A204.1 (cell line): ENCODE results near the gene EIF3F.
A peak's percentile ranks its signal among the peaks of the same experiment; 100 is the strongest.

Experiments used
- FAIRE-seq: peaks from 2 replicates; lab custom pipeline; 2012; peaks lifted over from hg19 to GRCh38; lab: Jason Lieb, UNC

The EIF3F gene

DNA sequence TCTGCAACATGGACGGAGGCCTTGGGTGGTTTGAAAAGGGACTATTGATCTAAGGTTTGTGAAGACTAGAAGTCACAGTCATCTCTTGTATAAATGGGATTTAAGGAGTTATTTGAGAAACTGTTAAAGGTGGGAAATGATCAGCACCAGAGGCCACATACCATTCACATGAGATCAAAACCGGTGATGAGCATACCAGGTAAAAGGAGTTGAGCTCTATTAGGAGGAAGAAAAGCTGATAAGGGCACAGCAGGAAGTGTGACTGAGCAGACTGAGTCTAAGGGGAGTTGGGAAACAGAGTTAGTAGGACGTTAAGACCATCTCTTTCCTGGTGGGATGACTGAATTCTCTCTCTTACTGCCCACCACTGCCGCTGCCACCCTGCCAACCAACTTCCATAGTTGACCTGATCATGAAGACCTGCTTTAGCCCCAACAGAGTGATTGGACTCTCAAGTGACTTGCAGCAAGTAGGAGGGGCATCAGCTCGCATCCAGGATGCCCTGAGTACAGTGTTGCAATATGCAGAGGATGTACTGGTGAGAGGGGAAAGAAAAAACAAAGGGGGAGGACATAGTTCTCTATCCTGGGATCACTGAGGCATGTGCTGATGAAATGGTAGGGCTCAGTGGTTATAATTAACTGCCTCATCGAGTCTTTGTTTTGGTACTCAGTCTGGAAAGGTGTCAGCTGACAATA is 7.6 kb downstream of the EIF3F start:
- no peak for FAIRE-seq

DNA sequence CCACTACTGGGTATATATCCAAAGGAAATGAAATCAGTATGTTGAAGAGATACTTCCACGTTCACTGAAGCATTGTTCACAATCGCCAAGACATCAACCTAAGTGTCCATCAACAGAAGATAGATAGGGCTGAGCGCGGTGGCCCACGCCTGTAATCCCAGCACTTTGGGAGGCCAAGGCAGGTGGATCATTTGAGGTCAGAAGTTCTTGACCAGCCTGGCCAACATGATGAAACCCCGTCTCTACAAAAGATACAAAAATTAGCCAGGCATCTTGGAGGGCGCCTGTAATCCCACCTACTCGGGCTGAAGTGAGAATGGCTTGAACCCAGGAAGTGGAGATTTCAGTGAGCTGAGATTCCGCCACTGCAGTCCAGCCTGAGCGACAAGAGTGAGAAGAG is 12.7 kb downstream of the EIF3F start:
- no peak for FAIRE-seq

DNA sequence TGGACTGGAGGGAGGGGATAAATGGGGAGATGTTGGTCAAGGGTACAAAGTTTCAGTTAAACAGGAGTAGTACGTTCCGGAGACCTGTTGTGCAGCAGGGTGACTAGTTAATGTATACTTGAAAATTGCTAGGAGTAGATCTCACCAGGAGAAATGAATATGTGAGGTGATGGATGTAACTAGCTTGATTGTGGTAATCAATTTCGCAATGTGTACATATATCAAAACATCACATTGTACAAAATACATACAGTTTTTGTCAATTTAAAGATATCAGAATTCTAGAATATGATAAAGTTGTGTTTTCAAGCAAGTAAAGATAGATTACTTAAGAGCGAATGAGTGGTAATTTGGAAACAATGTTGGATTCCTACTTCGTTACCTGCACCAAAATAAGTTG is 13.3 kb downstream of the EIF3F start:
- FAIRE-seq, result no peak

DNA sequence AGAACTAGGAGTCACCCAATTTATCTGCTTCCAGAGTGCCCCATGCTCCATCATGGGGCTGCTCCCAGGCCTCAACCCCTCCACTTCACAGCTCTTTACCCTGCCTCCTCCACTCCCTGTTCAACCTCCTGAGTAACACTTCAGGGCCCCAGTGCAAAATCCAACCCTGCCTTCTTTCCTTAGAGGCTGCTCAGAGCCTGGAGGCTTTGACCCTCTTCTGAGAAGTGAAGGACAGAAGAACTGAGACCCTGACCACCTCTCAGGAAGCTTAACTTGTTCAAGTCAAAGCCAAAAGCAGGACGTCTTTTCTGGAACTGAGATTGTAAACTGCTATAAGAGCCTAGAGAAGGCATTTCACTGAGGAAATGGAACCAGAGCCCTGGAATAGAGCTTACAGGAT is 15.5 kb downstream of the EIF3F start:
- FAIRE-seq, result no peak

- no peak for FAIRE-seq
These were observed 16.1 kb downstream of the EIF3F start for GRCh38 chr11:8003187-8003586.

DNA sequence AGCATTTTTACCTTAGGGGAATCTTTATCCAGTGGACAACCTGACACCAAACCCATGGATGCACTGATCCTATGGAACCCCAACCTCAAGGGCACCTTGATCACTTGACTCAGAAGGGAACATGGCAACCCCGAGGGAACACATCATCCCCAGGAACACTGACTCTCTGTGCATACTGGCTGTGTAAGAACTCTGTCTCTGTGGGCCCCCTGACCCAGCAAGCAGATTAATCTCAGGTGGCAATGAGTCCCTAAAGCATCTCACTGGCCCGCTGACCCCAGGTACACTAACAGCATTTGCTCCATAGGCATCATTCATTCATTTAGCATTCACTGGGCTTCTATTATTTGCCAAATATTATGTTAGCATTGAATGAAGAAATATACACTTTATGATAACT is 16.9 kb downstream of the EIF3F start:
- FAIRE-seq, result no peak

GRCh38 chr11:8005556-8005955 is 18.4 kb downstream of the EIF3F start:
- no peak for FAIRE-seq

GRCh38 chr11:8006349-8006977 is 19.3 kb downstream of the EIF3F start:
- peak; percentile 51 for FAIRE-seq

- FAIRE-seq, result no peak
These were observed 21.1 kb downstream of the EIF3F start for GRCh38 chr11:8008212-8008611.

GRCh38 chr11:8009856-8010255 is 22.7 kb downstream of the EIF3F start:
- FAIRE-seq, result no peak

DNA sequence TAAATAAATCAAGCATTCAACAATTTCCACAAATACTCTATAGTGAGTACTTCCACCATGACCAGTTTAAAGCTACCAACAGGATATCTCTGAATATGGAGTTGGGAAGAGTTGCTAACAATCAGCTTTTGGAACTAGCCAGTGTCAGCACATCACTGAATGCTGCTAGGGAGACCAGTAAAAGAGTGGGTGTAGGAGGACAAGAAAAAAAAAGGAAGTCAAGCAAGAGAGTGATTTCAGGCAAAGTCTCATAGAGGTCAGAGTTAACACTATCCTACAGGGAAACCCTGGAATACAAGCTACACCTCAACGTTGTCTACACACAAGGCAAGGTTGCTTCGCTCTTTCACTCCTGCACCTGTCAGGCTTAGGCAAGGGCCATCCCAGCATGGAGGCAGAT is 24.2 kb downstream of the EIF3F start:
- no peak for FAIRE-seq

DNA sequence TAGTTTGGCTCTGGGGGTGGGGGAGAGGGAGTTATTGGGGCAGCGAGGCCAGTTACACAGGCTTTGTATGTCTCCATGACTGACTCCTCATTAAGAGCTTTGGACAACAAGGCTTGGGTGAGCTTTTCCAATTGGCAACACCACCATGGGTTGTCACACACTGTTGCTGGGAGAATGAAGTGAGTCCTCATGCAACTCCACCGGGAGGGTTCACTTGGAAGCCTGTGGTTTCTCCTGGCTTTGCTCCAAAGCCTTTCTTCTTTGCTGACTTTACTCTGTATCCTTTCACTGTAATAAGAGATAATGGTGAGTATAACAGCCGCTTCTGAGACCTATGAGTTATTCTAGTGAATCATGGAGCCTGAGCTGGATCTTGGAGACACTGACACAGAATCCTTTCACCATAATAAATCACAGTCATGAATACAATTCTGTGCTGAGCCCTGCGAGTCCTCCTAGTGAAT is 24.9 kb downstream of the EIF3F start:
- no peak for FAIRE-seq

GRCh38 chr11:8013833-8014232 is 26.7 kb downstream of the EIF3F start:
- no peak for FAIRE-seq

- FAIRE-seq, result no peak
These were observed 28.7 kb downstream of the EIF3F start for GRCh38 chr11:8015753-8016239.

DNA sequence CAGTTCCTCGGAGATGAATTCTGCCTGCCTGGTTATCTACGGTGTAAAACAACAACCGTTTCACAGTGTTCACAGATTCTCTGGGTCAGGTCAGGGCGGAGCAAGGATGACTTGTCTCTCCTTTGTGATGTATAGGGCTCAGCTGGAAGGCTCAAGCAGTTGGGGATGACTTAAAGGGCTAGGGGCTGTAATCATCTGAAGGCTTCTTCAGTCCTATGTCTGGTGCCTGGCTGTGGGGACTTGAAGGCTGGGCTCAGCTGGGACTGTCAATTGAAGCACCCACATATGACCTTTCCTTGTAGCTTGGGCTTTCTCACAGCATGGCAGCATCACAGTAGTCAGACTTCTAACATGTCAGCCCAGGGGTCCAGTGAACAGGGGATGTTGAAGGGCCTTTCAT is 29.3 kb downstream of the EIF3F start:
- FAIRE-seq, result no peak

GRCh38 chr11:8017071-8017470 is 29.9 kb downstream of the EIF3F start:
- FAIRE-seq, result no peak

- FAIRE-seq, result no peak
These were observed 30.9 kb downstream of the EIF3F start for GRCh38 chr11:8017894-8018483.

- FAIRE-seq, result no peak
These were observed 31.6 kb downstream of the EIF3F start for GRCh38 chr11:8018484-8019313.

DNA sequence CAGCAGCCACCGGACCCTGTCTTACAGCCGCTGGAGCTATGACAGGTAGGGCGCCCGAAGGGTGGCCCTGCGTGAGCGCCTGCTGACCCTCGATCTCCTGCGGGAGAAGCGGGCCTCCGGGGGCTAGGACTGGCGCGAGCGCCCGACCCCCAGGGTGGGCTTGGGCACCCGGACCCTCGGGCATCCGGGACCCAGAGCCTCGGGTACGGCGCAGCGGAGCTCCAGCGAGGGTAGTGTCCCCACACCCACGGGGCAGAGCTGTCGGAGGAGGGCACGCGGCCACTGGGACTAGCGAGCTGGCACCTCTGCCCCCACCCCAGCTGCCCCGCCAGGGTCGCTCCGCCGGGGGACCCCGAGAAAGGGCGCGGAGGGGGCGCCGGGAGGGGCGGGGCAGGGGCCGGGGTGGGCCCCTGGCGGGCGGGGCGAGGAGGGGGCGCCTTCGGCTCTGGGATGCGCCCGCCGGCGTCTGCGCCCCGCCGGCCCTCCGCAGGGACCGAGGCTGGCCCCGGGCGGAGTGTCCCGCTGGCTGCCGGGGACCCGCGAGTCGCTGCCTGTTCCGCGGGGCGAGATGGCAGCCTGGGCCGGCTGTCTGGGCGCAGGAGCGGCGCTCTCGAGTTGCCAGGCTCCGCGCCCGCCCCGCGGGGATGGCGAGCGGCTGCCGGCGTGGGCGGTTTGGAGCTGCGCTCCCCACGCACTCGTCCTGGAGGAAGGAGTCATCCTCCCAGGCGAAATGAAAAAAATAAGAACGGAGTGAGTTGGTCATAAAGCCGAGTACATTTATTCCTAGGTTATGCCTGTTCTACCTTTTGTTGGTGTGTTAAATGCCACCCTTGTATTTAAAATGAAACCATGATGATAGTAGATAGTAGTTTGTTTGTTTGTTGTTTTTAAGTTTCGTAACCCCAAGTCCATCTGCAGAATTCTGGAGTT is 32.4 kb downstream of the EIF3F start:
- no peak for FAIRE-seq

DNA sequence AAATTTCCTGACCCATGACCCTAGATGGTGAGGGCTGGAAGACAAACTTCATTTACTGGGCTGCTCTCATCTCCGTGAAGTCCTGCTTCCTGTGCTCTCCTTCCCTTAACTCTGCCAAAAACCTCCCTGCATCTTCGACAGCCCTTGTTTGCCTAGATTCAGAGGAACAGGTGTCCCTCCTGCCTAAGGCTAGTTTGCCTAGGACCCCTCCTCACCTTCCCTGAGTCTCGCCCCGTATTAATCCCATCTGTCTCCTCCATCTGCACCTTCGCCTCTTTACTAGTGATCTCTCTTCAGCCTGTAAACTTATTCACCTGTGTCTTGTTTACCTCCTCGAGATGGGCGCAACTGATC is 33.1 kb downstream of the EIF3F start:
- no peak for FAIRE-seq

GRCh38 chr11:8021920-8022319 is 34.8 kb downstream of the EIF3F start:
- no peak for FAIRE-seq

DNA sequence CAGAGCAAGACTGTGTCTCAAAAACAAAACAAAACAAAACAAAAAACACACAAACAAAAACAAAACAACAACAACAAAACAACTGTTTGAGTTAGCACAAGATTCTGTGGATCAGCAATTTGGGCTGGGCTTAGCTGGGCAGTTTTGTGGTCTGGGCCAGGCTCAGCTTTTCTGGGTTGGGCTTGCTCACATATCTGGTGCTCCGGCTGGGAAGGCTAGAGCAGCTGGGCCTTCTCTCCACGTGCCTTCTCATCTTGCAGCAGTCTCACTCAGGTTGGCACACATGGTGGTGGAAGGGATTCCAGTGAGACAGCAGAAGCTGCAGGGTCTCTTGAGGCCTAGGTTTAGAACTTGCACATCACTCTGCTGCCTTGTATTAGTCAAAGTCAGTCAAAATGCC is 35.7 kb downstream of the EIF3F start:
- no peak for FAIRE-seq
